Erythroblast (primary cell): ENCODE data around the gene C1QTNF12.

Experiments
- GATA1 ChIP-seq: IDR thresholded peaks from 2 replicates; pipeline ENCODE4 v1.6.1; 2011; ENCODE audit warnings: low read depth, mild to moderate bottlenecking, control low read depth, low read length, moderate library complexity
- POLR2A ChIP-seq: IDR thresholded peaks from 2 replicates; pipeline ENCODE4 v1.6.1; 2011; ENCODE audit warnings: mild to moderate bottlenecking, low read length

DNA sequence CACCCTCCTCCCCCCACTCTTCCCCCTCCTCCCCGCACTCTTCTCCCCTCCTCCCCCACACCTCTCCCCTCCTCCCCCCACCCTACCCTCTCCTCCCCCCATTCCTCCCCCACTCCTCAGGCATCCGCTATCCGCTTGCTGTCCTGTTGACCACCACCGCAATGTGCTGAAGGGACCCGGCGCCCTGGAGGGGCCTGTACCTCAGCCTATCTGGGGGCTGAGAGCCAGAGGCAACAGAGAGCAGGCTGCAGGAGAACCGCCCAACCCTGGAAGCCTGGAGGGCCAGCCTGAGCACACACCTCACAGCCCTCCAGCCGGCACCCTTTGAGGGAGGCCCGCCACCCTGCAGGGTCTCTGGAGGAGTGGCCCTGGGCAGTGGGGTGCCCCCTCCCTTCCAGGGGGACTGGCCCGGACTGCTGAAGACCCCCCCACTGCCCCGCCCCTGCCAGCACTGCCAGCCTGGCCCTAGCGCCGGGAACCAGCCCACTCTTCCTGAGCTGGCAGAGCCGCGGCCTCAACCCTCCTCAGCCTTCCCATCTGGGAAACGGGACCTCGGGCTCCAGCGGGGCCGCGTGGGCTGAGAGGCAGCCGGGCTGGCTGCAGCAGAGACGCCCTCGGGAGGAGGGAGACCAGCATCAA, 1.2 kb downstream of the C1QTNF12 start:
- TF ChIP-seq POLR2A (no peak), GATA1 (no peak)
